Cardiac fibroblast (primary cell): ENCODE data around the gene LCORL.

Source experiments
- DNase-seq, 2 donors: peaks; one replicate each; pipeline versions ENCODE4 v3.0.0 to v3.0.0-alpha.2; 2010; ENCODE audit warnings: low read depth in 2 of 2
- H3K4me3 ChIP-seq, 2 donors: replicated peaks in 1 of 2; 1 replicate in 1 of 2; 2 replicates in 1 of 2; pipeline ENCODE4 v1.5.1; 2011; ENCODE audit warnings: low read depth in 2 of 2, low read length in 2 of 2, mild to moderate bottlenecking in 2 of 2, moderate library complexity in 1 of 2
- TF ChIP-seq, protein P1 (sequence below): IDR thresholded peaks from one replicate; pipeline ENCODE4 v1.5.1; 2011; ENCODE audit warnings: low read depth, mild to moderate bottlenecking, low read length, inconsistent platforms

Gene LCORL

DNA sequence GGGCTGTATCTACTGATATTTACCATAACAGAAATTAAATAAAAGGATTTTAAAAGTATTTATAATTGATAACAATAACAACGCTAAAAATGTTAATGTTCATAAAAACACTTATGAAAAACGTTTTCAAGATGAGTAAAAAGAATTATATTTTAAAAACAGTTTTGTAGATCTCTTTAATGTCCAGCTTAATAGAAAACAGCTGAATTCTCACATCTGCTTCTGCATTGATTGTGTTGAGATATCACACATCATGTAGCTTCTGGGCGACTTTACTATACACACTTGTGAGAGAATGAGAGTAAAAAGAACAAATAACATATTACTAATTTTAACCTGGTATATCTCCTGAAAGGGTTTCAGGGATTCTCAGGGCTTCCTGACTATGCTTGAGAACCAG, 127.1 kb downstream of the LCORL start:
- no peak overlapping the region for H3K4me3 ChIP-seq
- TF ChIP-seq, protein P1, sequence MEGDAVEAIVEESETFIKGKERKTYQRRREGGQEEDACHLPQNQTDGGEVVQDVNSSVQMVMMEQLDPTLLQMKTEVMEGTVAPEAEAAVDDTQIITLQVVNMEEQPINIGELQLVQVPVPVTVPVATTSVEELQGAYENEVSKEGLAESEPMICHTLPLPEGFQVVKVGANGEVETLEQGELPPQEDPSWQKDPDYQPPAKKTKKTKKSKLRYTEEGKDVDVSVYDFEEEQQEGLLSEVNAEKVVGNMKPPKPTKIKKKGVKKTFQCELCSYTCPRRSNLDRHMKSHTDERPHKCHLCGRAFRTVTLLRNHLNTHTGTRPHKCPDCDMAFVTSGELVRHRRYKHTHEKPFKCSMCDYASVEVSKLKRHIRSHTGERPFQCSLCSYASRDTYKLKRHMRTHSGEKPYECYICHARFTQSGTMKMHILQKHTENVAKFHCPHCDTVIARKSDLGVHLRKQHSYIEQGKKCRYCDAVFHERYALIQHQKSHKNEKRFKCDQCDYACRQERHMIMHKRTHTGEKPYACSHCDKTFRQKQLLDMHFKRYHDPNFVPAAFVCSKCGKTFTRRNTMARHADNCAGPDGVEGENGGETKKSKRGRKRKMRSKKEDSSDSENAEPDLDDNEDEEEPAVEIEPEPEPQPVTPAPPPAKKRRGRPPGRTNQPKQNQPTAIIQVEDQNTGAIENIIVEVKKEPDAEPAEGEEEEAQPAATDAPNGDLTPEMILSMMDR: no peak
- no peak for DNase-seq

DNA sequence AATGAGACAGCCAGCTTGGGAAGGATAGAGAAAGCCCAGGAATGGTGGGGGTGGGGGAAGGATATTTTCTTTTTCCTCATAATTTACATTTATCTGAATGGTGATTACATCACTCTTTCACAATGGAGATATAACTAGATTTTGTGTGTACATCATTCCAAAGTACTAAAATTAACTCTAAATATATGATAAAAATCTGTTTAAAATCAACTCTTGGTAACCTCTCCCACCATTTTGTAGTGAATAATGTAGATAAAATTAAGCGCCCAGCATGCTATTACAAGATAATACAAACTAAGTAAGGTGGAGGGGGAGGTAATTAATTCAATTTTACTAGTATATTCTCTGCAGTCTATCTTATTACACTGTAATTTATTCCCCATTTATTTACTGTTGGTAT, 131.9 kb downstream of the LCORL start:
- DNase-seq: no peak
- TF ChIP-seq, protein P1: no peak
- H3K4me3 ChIP-seq: no peak overlapping the region

DNA sequence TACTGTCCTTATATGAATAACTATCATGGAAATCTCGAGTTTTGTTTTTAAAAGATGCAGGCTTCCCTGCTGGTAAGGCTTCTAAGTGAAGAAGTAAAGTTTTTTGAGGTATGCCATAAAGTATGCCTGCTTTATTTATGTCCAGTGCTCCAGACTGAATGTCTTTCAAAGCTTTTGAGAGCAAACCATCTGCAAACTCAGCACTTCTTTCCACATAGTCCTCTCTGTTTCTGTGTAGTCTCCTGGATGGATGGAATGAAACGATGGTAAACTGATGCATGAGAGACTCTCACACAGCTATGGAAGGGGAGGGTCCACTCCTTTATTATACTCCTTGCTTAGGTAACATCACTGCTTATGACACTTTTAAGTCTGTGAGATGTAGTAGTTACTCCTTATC, 137.0 kb downstream of the LCORL start:
- no peak overlapping the region for H3K4me3 ChIP-seq
- no peak for DNase-seq
- TF ChIP-seq, protein P1: no peak

DNA sequence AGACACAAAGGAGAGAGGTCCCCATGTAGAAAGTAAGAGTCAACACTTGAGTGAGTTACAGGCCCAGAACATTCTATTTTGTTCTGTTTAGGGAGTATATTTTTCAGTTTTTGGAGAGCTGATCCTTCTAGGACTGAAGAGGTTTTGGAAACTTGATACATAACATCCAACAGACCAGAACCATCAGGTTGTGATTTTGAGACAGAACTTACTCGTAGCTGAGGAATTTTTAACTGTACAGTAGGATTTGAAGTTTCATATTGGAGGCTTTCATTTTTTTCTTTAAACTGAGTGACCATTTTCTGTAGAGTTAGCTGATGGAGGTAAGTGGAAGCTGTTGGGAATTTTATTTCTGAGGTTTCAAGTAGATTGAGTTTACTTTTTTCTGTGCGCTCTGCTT, 137.5 kb downstream of the LCORL start:
- TF ChIP-seq, protein P1: no peak
- no peak overlapping the region for H3K4me3 ChIP-seq
- peak in 1 of 2 donors; percentile 2 for DNase-seq

DNA sequence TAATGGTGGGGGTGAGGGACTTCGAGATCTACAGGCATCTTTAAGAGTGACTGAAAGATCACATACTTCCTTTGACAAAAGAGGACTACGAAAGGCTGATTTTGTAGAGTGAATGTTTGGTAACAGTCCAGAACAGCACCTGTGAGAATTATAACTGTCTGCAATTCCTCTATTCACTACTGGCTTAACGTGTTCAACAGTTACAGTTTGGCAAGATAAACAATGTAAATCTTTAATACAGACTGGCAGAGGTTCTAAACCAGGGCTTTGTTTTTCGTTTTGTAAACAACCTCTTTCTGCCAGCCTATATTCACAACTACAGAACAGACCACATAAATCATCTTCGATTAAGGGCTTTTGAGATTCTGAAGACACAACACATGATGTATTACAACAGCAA, 143.9 kb downstream of the LCORL start:
- DNase-seq: no peak
- TF ChIP-seq, protein P1: no peak
- no peak overlapping the region for H3K4me3 ChIP-seq

DNA sequence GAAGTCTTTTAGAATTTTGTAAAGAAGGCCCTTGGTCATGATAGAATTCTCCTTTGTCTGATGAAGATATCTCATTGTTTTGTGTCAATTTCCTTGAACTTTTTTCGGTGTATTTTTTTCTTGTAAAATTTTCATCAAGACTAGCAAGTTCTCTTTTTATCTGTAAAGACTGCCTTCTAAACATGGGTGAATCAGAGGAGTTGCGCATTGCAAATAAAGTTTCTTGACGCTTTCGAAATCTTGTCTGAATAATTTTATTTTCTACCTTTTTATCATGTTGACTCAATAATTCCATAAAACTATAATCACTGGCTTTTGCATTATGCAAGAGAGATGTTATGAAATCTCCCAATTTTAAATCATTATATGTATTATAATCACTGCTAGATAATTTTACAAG, 144.6 kb downstream of the LCORL start:
- DNase-seq: peak in 1 of 2 donors; percentile 16
- TF ChIP-seq, protein P1: no peak
- H3K4me3 ChIP-seq: no peak overlapping the region

DNA sequence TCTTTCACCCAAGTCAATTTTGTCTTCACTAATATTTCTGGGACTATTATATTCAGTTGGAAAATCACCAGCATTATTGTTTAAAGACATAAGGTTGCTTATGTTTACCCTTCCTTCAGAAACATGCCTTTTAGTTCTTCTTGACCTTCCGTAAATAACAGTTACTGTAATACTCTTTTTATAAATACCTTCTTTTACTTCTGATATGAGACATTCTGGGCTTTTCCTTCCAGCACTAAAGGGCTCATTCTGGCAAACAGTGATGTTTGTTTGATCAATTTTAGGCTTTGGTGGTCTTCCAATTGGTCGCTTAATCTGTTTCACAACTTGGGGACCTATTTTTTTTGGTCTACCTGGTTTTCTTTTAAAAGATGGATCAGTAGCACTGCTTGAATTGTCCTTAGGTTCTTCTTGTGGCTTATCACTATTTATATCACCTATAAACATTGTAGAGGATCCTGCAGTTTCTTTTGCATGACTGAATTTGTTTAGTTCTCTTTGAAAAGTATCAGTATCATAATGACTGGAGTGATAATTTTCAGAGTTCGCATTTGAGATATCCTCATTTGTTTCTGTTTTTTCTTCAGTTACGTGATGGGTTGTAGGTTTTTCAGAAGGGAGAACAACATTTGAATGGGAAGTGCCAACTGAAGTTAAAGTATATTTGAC, 146.0 kb downstream of the LCORL start:
- no peak overlapping the region for H3K4me3 ChIP-seq
- no peak for DNase-seq
- TF ChIP-seq, protein P1: no peak
